Lung microvascular endothelial cell (primary cell): ENCODE measurements around the gene UBE4B. TPM values are rescaled to one million over a fixed set of nuclear protein-coding genes. Genes with fewer than 3 reads are reported as not detected.
"Not testable (repeated sequence)": the region's sequence is repeated elsewhere in the genome, so short reads cannot be mapped to it uniquely, and the experiment has no call there.

Experiments used
- DNase-seq, 2 donors: peaks; one replicate each; pipeline versions ENCODE4 v3.0.0 to v3.0.0-alpha.2; 2010; ENCODE audit warnings: low read depth in 2 of 2
- total RNA-seq: library from RNA; depleted of rRNA; stranded (reverse); fragments of >200 nt; gene quantifications from 2 replicates; pipeline ENCODE4 v1.2.1, GENCODE V29; 2014

The UBE4B gene
- total RNA-seq, 1 donor from 2014 or later: 12.7 TPM

- DNase-seq: no peak
These were observed 176.8 kb downstream of the UBE4B start for GRCh38 chr1:10209590-10209904.

GRCh38 chr1:10209905-10210810 lies 177.4 kb downstream of the UBE4B start, which contains the start of gene KIF1B:
TSS of gene KIF1B (plus strand) at chr1:10210570. CDS start at chr1:10232329, 21,759 bp downstream.
- DNase-seq: peak; percentile 99

DNA sequence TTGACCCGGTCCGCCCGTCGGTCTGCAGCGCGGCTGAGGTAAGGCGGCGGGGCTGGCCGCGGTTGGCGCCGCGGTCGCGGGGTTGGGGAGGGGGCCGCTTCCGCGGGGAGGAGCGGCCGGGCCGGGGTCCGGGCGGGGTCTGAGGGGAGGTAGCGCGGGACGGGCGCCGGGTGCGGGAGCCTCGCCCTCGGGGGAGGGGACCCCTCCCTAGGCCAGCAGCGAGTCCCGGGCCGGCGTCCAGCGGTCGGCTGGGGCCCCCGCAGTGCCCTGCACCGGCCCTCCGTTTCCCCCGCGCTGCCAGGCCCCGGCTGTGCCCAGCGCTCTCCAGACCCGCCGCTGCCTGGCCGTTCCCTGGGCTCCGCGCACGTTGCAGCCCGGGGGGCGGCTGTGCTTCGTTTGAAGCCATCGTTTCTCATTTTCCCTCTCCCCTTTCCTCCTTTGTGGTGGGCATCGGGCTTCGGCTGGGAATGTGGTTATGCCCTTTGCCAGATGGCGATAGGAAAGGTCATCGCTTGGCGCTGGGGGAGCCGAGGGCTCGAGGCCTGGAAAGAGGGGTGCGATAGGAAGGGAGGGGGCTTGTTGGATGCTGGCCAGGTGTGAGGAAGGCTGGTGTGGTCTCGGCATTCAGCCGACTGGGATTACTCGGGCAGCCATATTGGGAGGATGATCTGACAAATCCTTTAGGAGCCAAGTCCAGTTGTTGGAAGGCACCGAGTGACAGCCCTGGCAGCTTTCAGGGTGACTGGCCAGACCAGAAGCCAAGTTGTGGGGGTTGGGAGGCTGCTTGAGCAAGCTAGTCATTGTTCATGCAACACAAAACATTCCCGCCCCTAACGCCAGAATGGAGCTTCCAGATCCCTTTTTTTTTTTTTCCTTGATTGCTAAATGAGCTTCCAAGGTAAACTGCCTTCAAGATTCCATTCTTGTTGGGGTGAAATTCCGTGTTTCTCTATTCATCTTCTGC lies 178.4 kb downstream of the UBE4B start:
- DNase-seq: peak; percentile 85 to 95

DNA sequence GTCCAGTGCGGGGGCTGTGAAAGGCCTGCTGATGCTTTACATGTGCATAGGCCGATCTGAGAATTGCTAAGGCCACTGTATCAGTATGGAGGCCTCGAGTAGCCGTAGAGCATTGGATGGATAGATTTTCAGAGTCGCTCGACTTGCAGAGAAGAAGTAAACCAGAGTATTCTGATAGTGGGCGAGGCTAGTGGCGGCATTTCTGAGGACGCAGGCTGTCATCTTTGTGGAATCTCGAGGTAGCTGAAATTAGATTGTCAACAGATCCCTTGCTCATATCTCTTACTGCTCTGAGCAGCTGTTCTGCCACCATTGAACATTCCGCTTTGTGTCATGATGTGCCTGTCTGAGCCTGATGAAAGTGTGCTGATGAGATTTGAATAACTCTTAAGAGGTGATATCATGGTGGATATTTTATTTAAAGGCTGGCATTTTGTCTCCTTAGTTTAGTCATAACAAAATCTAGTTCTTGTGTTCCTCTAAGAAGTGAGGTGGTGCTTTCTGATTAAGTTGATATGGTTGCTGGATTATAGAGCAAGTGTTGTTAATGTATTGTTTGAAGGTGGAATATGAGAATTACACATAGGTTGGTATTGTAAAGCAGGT lies 179.2 kb downstream of the UBE4B start:
- peak in 1 of 2 donors; percentile 46 for DNase-seq

- DNase-seq: no peak
These were observed 179.7 kb downstream of the UBE4B start for GRCh38 chr1:10212476-10212875.

GRCh38 chr1:10213186-10213705 lies 180.5 kb downstream of the UBE4B start:
- DNase-seq: no peak

DNA sequence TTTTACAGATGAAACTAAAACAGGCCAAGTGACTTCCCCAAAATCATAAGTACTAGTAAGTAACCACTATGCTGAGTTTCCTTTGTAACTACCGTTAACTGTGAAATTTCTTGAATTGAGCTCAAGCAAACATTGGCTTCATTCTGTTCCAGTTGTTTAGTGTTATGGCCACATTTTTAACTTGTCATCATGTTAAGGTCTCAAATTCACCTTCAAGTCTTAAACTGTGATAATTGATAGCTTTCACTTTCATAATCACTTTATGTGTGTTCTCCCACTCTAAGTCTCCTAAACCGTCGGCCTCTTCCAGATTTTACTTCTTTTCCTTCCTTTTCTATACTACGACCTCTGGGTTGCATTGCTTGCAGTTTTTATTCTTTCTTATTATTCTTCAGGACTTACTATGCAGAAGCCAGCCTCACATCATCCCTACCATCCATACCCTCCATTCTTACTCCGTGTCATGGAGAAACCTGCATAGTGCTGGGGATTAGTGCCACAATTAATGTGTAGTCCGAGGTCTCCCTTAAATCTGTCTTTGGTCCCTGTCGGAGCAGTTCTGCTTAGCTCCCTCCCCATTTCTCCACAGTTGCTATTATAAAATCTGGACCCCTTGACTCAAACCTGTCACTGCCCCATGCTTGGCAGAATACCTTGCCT lies 183.5 kb downstream of the UBE4B start:
- peak in 1 of 2 donors; percentile 28 for DNase-seq

DNA sequence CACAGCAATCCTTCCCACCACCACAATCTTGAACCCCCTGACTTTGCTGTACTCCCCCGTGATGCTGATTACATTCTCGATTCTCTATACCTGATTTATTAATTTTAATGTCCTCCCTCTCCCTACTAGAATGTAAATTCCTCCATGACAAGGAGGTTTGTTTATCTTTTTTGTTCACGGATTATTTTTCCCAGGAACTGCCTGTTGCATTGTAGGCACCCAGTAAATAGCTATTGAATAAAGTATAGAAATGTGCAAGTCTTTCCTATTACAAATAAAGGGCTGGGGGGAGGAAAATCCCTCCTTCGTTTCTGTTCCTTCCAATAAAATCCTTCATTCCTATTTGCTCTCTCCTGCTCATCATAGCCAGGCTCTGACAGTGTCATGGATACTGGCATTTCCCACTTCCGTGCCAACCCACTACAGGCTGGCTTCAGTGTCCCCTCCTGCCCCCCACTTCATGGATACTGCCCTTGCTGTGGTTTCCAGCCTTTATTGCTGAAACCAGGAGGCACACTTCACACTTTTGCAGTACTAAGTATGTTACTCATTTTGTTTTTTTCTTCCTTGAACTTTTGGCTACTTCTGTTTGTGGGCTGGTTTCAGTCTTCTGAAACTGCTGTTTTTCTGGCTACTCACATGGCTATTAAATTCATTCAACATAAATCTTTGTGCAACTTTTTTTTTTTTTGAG lies 185.1 kb downstream of the UBE4B start:
- peak; percentile 54 to 83 for DNase-seq

- no peak for DNase-seq
These were observed 187.4 kb downstream of the UBE4B start for GRCh38 chr1:10220200-10220599.

GRCh38 chr1:10220657-10221056 lies 187.9 kb downstream of the UBE4B start:
- not testable (repeated sequence) for DNase-seq

GRCh38 chr1:10225573-10225972 lies 192.8 kb downstream of the UBE4B start:
- no peak for DNase-seq

- no peak for DNase-seq
These were observed 195.8 kb downstream of the UBE4B start for GRCh38 chr1:10228528-10228927.

GRCh38 chr1:10229903-10230302 lies 197.1 kb downstream of the UBE4B start:
- DNase-seq: no peak

Other genes with a start within 250 kb of the UBE4B start
- 47.3 and 48.6 TPM in 2 replicates for gene CLSTN1, start 209.0 kb upstream of the UBE4B start, total RNA-seq
- gene CTNNBIP1, start 122.7 kb upstream of the UBE4B start, total RNA-seq: 23.4 and 35.3 TPM in 2 replicates
- 14.6 and 18.3 TPM in 2 replicates for gene LZIC, start 89.6 kb upstream of the UBE4B start, total RNA-seq
- 9.6 and 13.3 TPM in 2 replicates for gene NMNAT1, start 89.5 kb upstream of the UBE4B start, total RNA-seq
- gene RBP7, start 35.7 kb upstream of the UBE4B start, total RNA-seq: 0.22 TPM in 1 of 2 replicates, not detected in the other
- 19.4 and 27.6 TPM in 2 replicates for gene KIF1B, start 177.6 kb downstream of the UBE4B start, total RNA-seq